GM19468 (cell line): ENCODE measurements around the gene ANKRD11.
"Not testable (repeated sequence)": the region's sequence is repeated elsewhere in the genome, so short reads cannot be mapped to it uniquely, and the experiment has no call there.

ENCODE experiments used
- ATAC-seq: cut with Tn5 transposase; IDR thresholded peaks from one replicate; pipeline ENCODE4 v1.9.1; 2021; ENCODE audit warnings: mild to moderate bottlenecking, moderate library complexity, moderate number of reproducible peaks; ENCODE audit not compliant: unreplicated experiment; ENCODE audit errors: extremely low read depth

The ANKRD11 gene

DNA sequence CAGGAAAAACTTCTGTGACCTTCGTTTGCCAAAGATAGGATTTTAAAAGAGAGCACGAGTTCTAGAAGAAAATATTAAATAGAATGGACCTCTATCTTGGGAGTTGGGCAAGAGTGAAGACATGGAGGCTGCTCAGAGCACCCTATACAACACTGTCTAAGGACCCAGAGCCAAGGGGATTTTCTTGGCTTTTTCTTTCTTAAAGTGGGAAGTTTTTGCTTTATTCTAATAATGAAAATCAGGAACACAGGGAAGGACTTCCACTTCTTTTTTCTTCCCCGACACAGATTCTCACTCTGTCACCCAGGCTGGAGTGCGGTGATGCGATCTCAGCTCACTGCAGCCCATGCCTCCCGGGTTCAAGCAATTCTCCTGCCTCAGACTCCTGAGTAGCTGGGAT is 178.7 kb downstream of the ANKRD11 start:
- no peak for ATAC-seq

DNA sequence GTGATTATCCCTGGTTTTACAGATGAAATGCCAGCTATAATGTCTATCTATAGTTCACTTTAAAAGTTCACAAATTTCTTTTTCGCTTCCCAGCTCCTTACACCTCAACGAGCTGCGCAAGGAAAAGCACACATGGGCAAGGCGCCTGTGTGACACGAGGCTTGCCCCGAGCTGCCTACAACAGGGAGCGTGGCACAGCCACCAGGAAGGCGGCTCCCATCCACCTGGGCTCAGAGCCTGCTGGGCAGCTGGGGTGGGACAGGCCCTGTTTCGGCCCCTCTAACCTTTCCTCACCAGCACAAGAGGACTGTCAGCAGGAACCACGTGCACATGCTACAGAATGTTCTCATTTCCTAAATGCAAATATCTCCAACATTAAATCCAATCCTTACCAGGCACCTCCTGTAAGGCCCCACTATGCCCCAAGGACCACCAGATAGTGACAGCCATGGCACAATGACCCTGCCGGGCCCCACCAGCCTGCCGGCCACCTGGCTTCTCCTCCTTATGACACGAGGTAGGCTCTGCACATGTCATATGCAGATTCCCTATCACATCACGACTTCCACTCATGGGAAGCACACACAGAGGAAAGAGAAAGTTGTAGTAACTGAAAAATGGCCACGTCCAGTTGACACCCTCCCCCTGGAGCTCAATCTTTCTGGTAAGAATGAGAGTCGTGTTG is 180.8 kb downstream of the ANKRD11 start:
- no peak for ATAC-seq

DNA sequence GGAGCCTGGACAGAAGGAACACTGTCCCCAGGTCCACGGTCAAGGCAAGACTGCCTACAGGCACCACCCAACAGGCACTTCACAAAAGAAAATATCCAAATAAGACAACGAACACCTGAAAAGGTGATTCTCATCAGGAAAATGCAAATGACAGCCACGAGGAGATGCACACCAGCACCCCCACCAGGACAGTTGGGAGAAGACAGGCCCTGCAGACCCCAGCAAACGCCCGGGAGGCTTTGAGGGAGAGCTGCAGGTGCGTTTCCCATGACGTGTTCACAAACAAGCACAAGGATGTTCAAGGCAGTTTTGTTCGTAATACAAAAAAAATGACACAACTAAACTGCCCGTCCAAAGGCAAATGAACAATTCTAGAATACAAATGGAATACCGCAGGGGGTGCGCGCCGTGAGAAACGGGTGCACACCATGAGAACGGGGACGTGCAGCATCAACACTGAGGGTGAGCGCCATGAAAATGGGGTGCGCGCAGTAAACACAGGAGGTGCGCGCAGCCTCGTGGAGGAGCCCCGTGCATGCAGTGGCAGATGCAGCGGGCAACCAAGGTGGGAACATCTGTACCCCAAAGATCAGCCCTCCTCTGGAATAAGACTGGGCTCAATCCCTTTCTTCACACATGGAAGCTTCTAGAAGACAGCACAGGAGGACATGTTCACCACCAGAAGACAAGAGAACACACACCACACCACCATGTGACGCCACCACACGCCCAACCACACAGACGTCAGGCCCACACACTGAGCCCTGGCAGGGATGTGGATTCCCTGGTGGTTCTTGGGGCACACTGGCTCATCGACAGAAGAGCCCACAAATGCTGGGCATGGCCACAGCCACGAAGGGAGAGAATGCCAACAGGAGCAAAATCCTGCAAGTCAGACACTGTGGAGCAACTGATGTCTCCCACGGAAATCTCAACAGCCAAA is 181.7 kb downstream of the ANKRD11 start:
- ATAC-seq = no peak

DNA sequence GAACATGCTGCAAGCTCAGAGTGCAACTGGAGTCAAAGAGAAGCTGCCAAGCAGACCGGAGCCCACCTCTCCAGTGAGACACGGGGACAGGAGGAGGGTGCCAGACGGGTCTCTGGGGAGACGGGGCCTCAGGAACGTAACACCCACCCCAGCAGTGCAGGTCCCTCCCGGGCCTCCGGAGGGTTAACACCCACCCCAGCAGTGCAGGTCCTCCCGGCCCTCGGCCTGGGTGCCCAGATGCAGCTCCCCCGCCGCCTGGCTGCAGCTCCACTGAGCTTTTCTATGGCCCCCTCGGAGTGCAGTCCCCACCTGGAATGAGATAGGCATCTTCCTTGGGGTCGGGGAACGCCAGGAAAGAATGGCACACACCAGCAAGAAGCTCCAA is 182.9 kb downstream of the ANKRD11 start:
- no peak for ATAC-seq

DNA sequence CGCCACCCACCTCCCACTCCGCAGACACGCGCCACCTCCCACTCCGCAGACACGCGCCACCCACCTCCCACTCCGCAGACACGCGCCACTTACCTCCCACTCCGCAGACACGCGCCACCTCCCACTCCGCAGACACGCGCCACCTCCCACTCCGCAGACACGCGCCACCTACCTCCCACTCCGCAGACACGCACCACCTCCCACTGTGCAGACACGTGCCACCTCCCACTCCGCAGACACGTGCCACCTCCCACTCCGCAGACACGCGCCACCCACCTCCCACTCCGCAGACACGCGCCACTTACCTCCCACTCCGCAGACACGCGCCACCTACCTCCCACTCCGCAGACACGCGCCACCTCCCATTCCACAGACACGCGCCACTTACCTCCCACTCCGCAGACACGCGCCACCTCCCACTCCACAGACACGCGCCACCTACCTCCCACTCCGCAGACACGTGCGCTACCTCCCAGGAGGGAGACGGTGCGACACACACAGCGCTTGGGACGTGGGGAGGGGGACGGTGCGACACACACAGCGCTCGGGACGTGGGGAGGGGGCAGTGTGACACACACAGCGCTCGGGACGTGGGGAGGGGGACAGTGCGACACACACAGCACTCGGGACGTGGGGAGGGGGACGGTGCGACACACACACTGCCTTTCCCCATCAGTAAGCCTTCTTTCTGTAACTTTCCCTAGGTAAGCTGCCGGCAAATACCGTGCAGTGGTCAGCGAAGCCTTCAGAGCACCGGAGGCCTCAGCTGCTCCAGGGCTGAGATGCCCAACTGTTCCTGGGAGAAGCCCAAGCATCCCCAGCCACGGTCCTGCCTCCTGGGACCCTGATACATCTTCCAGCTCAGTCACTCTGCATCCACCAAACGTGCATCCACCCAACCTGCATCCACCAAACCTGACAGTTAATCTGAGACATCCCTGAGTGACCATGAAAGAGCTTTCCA is 183.6 kb downstream of the ANKRD11 start:
- not testable (repeated sequence) for ATAC-seq

DNA sequence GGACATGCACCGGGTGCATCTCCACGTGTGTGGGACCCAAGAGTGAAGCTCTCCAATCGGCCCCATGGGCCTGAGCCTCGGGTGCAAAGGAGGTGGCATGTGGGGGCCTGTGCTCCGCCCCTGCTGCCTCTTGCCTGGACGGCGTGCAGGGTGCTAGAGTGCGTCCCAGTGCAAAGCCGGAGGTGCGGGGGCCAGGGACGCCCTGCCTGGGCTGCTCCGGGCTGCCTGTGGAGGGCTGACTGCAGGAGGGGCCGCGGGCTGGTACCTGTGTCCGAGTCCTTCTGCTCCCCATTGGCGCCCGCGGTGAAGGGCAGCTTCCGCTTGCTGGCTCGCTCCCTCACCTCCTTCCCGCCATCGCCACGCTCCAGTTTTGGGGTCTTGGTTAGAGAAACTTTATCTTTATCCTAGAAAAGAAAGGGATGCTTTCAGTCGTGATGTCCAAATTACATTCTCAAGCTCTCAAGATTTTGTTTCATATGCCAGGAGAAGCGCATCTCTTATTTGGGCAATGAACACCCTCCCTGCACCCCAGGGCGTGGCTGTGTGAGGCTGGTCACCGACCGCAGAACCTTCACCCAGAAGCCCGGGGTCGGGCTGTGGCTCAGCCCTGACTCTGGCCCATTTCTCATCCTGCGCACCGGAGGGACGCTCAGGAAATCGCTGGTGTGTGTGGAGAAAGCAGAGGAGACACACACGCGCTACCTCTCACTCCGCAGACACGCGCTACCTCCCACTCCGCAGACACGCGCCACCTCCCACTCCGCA is 185.2 kb downstream of the ANKRD11 start:
- ATAC-seq = no peak

DNA sequence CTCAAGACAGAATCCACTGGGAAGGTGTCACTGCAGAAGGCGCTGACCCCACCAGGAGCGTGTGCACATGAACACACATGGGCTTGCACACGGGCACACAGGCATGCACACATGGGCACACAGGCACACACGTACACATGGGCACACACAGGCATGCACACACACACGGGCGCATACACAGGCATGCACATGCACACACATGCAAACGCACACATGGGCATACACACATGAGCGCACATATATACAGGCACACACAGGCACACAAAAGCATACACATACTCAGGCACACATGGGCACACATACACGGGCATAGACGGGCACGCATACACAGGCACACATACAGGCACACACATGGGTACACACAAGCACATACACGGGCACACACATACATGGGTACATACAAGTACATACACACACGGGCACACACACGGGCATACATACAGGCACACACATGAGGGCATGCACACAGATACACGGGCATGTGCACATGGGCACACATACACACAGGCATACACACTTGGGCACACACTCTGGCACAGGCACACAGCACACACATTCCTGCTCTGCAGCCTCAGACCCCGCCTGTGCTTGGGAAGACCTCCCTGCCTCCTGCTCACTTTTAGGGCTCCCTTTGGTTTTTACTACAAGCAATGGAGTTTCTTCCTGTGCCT is 186.0 kb downstream of the ANKRD11 start:
- no peak for ATAC-seq

DNA sequence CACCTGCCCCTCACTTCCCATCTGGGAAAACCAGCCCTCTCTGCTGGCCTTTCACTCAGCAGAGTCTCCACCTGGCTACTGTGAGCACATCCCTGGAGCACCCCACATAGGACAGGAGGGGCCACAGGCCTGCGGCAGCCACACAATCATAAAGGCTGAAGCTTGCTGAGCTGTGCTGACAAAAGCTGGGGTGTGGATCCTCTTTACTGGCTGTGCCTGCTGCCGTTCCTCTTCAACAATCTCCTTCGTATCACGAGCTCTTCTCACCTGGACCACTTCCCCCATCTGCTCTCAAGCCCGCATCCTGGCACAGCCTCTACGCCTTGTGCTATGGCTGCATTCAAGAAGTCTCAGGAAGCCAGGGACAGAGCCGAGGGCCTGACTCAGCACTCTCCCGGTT is 186.7 kb downstream of the ANKRD11 start:
- no peak for ATAC-seq

DNA sequence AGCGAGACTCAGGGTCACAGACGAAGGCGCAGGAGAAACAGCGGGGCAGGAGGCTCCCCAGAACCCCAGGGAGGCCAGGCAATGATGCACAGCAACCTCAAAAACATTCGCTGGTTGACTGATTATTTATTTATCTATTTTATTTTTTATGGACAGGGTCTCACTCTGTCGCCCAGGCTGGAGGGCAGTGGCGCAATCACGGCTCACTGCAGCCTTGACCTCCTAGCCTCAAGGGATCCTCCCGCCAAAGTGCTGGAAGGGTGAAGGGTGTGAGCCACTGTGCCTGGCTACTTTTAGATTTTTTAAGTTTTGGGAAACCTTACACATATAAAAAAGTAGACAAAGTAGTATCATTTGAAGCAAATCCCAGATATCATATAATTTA is 189.4 kb downstream of the ANKRD11 start:
- no peak for ATAC-seq

DNA sequence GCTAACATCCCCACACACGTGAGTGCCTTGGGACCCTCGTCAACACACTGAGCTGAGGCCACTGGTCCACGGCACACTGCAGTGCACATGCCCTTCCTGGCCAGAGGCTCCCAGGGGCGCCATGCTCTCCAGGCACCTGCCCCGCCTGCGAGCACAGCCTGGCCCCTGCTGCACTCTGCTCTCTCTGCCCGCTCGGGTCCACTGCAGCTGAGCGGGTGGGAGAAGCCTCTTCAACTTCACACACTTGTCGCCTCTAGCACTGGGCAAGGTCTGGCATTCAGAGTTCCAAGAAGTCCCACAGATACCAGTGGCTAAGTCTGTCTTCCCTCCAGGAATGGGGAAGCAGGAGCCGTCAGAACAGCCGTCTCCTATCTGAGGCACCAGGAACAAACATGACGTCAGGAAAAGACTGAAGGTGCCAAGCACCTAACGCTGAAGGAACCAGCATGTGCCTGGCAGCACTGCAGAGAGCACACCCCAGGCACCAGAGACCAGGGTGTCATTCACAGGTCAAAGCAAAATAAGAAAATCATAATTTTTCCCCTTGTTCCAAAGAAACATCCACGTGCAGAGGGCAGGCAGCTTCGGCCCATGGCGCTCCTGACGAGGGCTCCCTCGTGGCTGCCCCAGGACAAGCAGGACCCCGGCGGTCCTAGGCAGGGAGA is 189.9 kb downstream of the ANKRD11 start:
- no peak for ATAC-seq

DNA sequence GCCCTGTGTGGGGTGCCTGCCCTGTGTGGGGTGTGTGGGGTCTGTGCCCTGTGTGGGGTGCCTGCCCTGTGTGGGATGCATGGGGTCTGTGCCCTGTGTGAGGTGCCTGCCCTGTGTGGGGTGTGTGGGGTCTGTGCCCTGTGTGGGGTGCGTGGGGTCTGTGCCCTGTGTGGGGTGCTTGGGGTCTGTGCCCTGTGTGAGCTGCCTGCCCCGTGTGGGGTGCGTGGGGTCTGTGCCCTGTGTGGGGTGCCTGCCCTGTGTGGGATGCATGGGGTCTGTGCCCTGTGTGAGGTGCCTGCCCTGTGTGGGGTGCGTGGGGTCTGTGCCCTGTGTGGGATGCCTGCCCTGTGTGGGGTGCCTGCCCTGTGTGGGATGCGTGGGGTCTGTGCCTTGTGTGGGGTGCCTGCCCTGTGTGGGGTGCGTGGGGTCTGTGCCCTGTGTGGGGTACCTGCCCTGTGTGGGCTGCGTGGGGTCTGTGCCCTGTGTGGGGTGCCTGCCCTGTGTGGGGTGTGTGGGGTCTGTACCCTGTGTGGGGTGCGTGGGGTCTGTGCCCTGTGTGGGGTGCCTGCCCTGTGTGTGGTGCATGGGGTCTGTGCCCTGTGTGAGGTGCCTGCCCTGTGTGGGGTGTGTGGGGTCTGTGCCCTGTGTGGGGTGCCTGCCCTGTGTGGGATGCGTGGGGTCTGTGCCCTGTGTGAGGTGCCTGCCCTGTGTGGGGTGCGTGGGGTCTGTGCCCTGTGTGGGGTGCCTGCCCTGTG is 190.8 kb downstream of the ANKRD11 start:
- ATAC-seq = not testable (repeated sequence)

DNA sequence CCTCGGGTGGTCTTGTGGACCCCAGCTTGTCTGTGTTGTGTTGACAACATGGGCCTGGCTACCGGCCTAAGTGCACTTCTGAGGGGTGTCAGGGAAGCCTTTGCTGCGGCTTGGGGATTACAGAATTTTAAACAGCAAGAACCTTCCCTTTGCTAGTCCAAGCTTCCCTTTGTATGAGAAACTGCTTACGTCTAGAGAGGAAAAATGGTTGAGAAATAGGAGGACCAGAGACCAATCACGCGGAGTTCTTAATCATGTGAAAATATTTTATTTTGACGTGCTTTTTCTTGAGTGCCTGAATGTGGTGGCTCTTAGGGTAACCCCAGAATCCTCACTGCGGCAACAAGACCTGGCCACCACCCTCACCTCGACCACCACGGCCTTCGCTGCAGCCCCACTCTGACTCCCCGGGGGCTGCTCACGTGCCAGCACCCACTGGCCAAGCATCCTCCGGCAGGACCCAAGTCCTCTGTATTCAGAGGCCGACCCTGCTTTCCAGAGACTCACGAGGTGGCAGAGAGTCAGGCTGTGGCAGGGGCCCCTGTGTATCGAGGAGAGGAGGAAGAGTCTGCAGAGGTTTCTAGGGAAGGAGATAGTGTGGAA is 191.6 kb downstream of the ANKRD11 start:
- no peak for ATAC-seq

DNA sequence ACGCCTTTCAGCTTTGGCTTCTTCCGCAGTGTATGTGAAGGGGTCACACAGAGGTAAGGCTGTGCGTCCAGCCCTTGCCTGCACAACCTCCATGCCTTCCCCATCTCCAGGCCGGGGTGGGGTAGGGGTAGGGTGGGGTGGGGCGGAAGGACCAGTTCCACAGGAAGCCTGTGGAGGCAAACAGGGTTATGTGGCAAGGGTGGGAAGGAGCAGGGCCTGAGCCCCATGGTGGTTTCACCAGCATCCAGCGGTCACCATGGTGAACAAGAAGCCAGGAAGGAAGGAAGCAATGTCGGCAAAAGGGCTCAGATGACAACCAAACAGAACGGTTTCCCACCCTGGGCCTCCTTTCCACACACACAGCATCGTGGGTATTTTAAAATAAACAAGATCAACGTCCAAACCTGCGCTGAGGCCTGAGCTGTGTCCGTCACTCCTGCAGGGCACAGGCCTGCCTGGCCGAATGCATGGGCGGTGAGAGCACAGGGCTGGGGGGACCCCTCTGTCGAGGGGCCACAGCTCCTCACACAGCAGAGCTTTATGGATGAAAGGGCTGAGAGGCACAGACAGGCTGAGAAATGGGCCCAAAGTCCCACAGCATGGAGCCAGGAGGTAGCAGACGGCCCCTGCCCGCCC is 192.3 kb downstream of the ANKRD11 start:
- no peak for ATAC-seq

DNA sequence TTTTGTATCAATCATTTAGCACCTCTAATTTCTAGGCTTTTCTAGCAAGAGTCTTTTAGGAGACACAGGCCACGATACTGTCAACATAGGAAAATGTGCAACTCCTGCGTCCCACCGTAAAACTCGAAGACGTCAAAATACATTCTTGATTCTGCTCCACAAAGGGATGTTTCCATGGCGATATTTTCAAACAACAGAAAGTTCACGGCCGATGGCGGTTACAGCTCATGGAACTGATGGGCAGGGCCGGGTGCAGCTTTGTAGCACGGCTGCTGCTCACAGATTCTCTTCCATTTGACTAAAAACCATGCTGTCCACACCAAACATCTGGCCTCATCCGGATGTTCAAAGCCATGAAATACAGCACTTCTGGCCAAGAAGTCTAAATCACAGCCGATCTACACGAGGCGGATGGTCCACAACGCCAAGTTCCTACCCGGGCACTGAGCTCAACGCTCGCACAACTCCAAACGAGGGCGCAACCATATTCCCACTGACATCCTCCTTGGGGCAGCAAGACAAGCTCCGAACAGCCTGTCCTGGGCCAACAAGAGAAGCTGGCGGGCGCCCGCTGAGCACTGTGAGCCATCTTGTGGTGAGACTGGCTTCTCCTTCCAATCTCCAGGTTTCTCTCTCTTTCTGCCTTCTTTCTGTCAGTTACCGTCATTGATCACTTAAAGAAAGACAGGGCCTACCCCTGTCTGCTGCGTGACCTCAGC is 193.0 kb downstream of the ANKRD11 start:
- no peak for ATAC-seq

DNA sequence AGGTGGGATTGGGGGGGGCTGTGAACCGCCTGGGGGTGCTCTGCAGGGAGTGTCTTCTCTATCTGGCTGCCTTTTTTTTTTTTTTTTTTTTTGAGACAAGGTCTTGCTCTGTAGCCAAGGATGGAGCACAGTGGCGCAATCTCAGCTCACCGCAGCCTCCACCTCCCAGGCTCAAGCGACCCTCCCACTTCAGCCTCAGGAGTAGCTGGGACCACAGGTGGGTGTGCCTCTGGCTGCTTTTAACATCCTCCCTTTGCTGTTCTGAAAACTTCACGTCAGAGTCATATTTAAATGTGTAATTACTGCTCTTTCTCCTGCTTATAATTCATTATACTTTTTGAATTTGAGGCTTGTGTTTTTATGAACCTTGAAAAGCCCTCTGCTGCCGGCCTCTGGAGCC is 194.4 kb downstream of the ANKRD11 start:
- no peak for ATAC-seq

DNA sequence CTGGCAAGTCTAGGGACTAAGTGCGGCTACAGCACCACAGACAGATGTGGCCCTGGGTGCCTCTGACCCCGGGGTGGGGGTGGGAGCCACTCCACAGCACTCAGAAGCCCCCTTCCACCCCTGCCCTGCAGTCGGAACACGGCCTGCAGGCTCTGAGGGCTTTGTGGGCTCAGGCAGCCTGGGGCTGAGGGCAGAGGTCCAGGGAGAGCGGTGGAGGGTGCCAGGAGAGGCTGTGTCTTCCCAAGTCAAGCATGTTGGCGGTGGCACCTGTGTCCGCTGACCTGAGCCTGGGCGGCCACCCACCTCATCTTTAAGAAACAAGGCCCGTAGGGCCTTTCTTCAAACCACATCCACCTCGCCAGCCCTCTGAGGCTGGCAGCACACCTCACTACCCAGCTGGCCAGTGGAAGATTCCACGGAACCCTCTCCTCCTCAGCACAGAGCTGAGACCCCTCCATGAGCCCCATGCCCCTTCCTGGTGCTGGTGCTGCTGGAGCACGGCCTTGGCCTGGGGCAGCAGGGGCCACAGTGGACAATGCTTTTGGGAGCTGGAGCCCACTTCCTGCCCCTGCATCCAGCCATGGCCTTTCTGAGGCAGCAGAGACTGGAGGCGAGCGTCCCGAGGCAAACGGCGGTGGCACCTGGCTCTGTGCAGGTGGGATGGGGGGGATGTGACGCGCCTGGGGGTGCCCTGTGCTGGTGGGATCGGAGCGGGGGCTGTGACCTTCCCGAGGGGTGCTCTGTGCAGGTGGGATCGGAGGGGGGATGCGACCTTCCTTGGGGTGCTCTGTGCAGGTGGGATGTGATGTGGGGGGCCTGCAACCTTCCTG is 195.1 kb downstream of the ANKRD11 start:
- ATAC-seq = no peak
